Activated CD4-positive, alpha-beta T cell treated with anti-CD3 and anti-CD28 coated beads, Interleukin-2, amount 10 ng/mL, durations not matched to agents 24 days and 14 days (primary cell): ENCODE measurements around the gene HEPACAM. TPM values are rescaled to one million over a fixed set of nuclear protein-coding genes. Genes with fewer than 3 reads are reported as not detected.

ENCODE experiments used
- DNase-seq: peaks from one replicate; pipeline ENCODE4 v3.0.0; 2022
- H3K27ac Mint-ChIP-seq: one replicate; pipeline ENCODE4 v1.8.0; 2022; ENCODE audit warnings: mild to moderate bottlenecking, mixed read lengths
- H3K27me3 Mint-ChIP-seq: one replicate; pipeline ENCODE4 v1.8.0; 2022; ENCODE audit warnings: mixed read lengths
- H3K36me3 Mint-ChIP-seq: one replicate; pipeline ENCODE4 v1.8.0; 2022; ENCODE audit warnings: low read depth, mild to moderate bottlenecking, mixed read lengths
- H3K4me1 Mint-ChIP-seq: one replicate; pipeline ENCODE4 v1.8.0; 2021; ENCODE audit warnings: mixed read lengths
- H3K4me3 Mint-ChIP-seq: one replicate; pipeline ENCODE4 v1.8.0; 2022; ENCODE audit warnings: mild to moderate bottlenecking, moderate library complexity, mixed read lengths
- H3K9me3 Mint-ChIP-seq: one replicate; pipeline ENCODE4 v1.8.0; 2021; ENCODE audit warnings: mixed read lengths
- intact Hi-C: fragments of 100-400 bp; cut with micrococcal nuclease; formaldehyde crosslinking; loops from one replicate; pipeline ENCODE4 v1.15.1; 2023
- total RNA-seq: library from RNA; stranded (reverse); gene quantifications from 2 replicates; pipeline ENCODE4 v1.2.3, GENCODE V29; 2022

The HEPACAM gene
- total RNA-seq, 1 donor from 2014 or later = not detected

- intact Hi-C loops = no loop called here
- DNase-seq = no peak
- H3K27me3 Mint-ChIP-seq = peaks cover 37% of the 10 kb centered on the region
These were observed 35.4 kb downstream of the HEPACAM start for GRCh38 chr11:124900464-124900863.

GRCh38 chr11:124899383-124900145, 36.3 kb downstream of the HEPACAM start:
- DNase-seq = no peak
- H3K4me1 Mint-ChIP-seq = peaks cover 4% of the 10 kb centered on the region
- no peak overlapping the region for H3K27ac Mint-ChIP-seq
- H3K27me3 Mint-ChIP-seq = peaks cover 33% of the 10 kb centered on the region
- H3K36me3 Mint-ChIP-seq = no peaks in the 10 kb centered on the region
- intact Hi-C loops = no loop called here
- no peak overlapping the region for H3K4me3 Mint-ChIP-seq
- no peaks in the 10 kb centered on the region for H3K9me3 Mint-ChIP-seq

More at GRCh38 chr11:124900464-124900863, 35.4 kb downstream of the HEPACAM start:
- H3K36me3 Mint-ChIP-seq = no peaks in the 10 kb centered on the region
- H3K9me3 Mint-ChIP-seq = no peaks in the 10 kb centered on the region
- H3K4me3 Mint-ChIP-seq = no peak overlapping the region
- no peak overlapping the region for H3K27ac Mint-ChIP-seq
- peaks cover 4% of the 10 kb centered on the region for H3K4me1 Mint-ChIP-seq

- H3K4me3 Mint-ChIP-seq = no peak overlapping the region
- H3K36me3 Mint-ChIP-seq = no peaks in the 10 kb centered on the region
- peaks cover 30% of the 10 kb centered on the region for H3K27me3 Mint-ChIP-seq
- no peak overlapping the region for H3K27ac Mint-ChIP-seq
- H3K4me1 Mint-ChIP-seq = peaks cover 4% of the 10 kb centered on the region
- H3K9me3 Mint-ChIP-seq = no peaks in the 10 kb centered on the region
- intact Hi-C loops = no loop called here
- DNase-seq = no peak
These were observed 37.1 kb downstream of the HEPACAM start for GRCh38 chr11:124898711-124899110.

- no peak for DNase-seq
- Mint-ChIP-seq H3K36me3 (no peaks in the 10 kb centered on the region), H3K9me3 (no peaks in the 10 kb centered on the region), H3K4me1 (peaks cover 4% of the 10 kb centered on the region), H3K27ac (no peak overlapping the region), H3K27me3 (peaks cover 27% of the 10 kb centered on the region), H3K4me3 (no peak overlapping the region)
- intact Hi-C loops = no loop called here
These were observed 37.6 kb downstream of the HEPACAM start for GRCh38 chr11:124898263-124898680.

GRCh38 chr11:124897674-124898262, 38.1 kb downstream of the HEPACAM start, which contains the start of gene ROBO4:
Gene ROBO4, minus strand, starts transcription at chr11:124897865. Its CDS starts 70 bp downstream, at chr11:124897795.
- no peak for DNase-seq
- H3K9me3 Mint-ChIP-seq = no peaks in the 10 kb centered on the region
- H3K27ac Mint-ChIP-seq = no peak within 1 kb of the TSS
- no peaks in the 10 kb centered on the region for H3K36me3 Mint-ChIP-seq
- H3K4me1 Mint-ChIP-seq = peaks cover 4% of the 10 kb centered on the region
- no peak within 1 kb of the TSS for H3K4me3 Mint-ChIP-seq
- peaks cover 24% of the 10 kb centered on the region for H3K27me3 Mint-ChIP-seq
- intact Hi-C loops = no loop called here

GRCh38 chr11:124896821-124897391, 38.9 kb downstream of the HEPACAM start:
- no peak for DNase-seq
- no peak overlapping the region for H3K27ac Mint-ChIP-seq
- peaks cover 23% of the 10 kb centered on the region for H3K27me3 Mint-ChIP-seq
- H3K4me1 Mint-ChIP-seq = peaks cover 4% of the 10 kb centered on the region
- H3K9me3 Mint-ChIP-seq = no peaks in the 10 kb centered on the region
- intact Hi-C loops = no loop called here
- H3K4me3 Mint-ChIP-seq = no peak overlapping the region
- H3K36me3 Mint-ChIP-seq = no peaks in the 10 kb centered on the region

GRCh38 chr11:124896071-124896750, 39.6 kb downstream of the HEPACAM start:
- Mint-ChIP-seq H3K27ac (no peak overlapping the region), H3K9me3 (no peaks in the 10 kb centered on the region), H3K4me3 (no peak overlapping the region), H3K36me3 (no peaks in the 10 kb centered on the region), H3K27me3 (peaks cover 17% of the 10 kb centered on the region), H3K4me1 (peaks cover 4% of the 10 kb centered on the region)
- intact Hi-C loops = no loop called here
- DNase-seq = no peak

- Mint-ChIP-seq H3K9me3 (no peaks in the 10 kb centered on the region), H3K36me3 (no peaks in the 10 kb centered on the region), H3K27ac (no peak overlapping the region), H3K4me1 (peaks cover 4% of the 10 kb centered on the region), H3K27me3 (peaks cover 11% of the 10 kb centered on the region), H3K4me3 (no peak overlapping the region)
- no peak for DNase-seq
- intact Hi-C loops = no loop called here
These were observed 40.3 kb downstream of the HEPACAM start for GRCh38 chr11:124895471-124895971.

- H3K9me3 Mint-ChIP-seq = no peaks in the 10 kb centered on the region
- peaks cover 4% of the 10 kb centered on the region for H3K4me1 Mint-ChIP-seq
- no peaks in the 10 kb centered on the region for H3K36me3 Mint-ChIP-seq
- no peak overlapping the region for H3K27ac Mint-ChIP-seq
- no peak for DNase-seq
- peaks cover 8% of the 10 kb centered on the region for H3K27me3 Mint-ChIP-seq
- intact Hi-C loops = no loop called here
- H3K4me3 Mint-ChIP-seq = no peak overlapping the region
These were observed 41.0 kb downstream of the HEPACAM start for GRCh38 chr11:124894606-124895430.

- H3K4me1 Mint-ChIP-seq = peaks cover 4% of the 10 kb centered on the region
- no peak overlapping the region for H3K4me3 Mint-ChIP-seq
- peaks cover 6% of the 10 kb centered on the region for H3K27me3 Mint-ChIP-seq
- no peaks in the 10 kb centered on the region for H3K9me3 Mint-ChIP-seq
- no peak for DNase-seq
- H3K27ac Mint-ChIP-seq = no peak overlapping the region
- no peaks in the 10 kb centered on the region for H3K36me3 Mint-ChIP-seq
- intact Hi-C loops = no loop called here
These were observed 42.0 kb downstream of the HEPACAM start for GRCh38 chr11:124893781-124894401.

GRCh38 chr11:124892750-124893454, 42.9 kb downstream of the HEPACAM start:
- no peak for DNase-seq
- no peaks in the 10 kb centered on the region for H3K9me3 Mint-ChIP-seq

GRCh38 chr11:124892146-124892545, 43.7 kb downstream of the HEPACAM start:
- intact Hi-C loops = no loop called here
- Mint-ChIP-seq H3K27ac (no peak overlapping the region), H3K9me3 (no peaks in the 10 kb centered on the region), H3K27me3 (peaks cover 12% of the 10 kb centered on the region), H3K4me3 (no peak overlapping the region), H3K4me1 (no peaks in the 10 kb centered on the region), H3K36me3 (no peaks in the 10 kb centered on the region)
- no peak for DNase-seq

More at GRCh38 chr11:124892750-124893454, 42.9 kb downstream of the HEPACAM start:
- Mint-ChIP-seq H3K4me3 (no peak overlapping the region), H3K27ac (no peak overlapping the region), H3K36me3 (no peaks in the 10 kb centered on the region), H3K4me1 (peaks cover 4% of the 10 kb centered on the region), H3K27me3 (peaks cover 12% of the 10 kb centered on the region)
- intact Hi-C loops = no loop called here
